Ishikawa (cell line): ENCODE results near the gene RHCG.

Experiments used
- CREB1 ChIP-seq: IDR thresholded peaks from 2 replicates; pipeline ENCODE4 v1.6.1; 2012; ENCODE audit warnings: low read depth
- EGR1 ChIP-seq: IDR thresholded peaks from 2 replicates; pipeline ENCODE4 v1.6.1; 2012
- EP300 ChIP-seq: IDR thresholded peaks from 2 replicates; pipeline ENCODE4 v1.6.1; 2012; ENCODE audit warnings: borderline replicate concordance
- FOXM1 ChIP-seq: IDR thresholded peaks from 2 replicates; pipeline ENCODE4 v1.6.1; 2012; ENCODE audit warnings: low read depth, borderline replicate concordance
- NFIC ChIP-seq: IDR thresholded peaks from 2 replicates; pipeline ENCODE4 v1.6.1; 2012
- ZBTB7A ChIP-seq: IDR thresholded peaks from 2 replicates; pipeline ENCODE4 v1.6.1; 2012; ENCODE audit warnings: low read depth

GRCh38 chr15:89447676-89448075 is 48.7 kb downstream of the RHCG start:
- TF ChIP-seq ZBTB7A (no peak), FOXM1 (no peak), EP300 (no peak), EGR1 (no peak), CREB1 (no peak), NFIC (no peak)
